GM23338 (cell line): Measurements from ENCODE around the gene OR6B2. TPM values are rescaled to one million over a fixed set of nuclear protein-coding genes. Genes with fewer than 3 reads are reported as not detected.

Experiments used
- ATAC-seq: fragments of 200-7000 bp; cut with Tn5 transposase; 3 replicates; pipeline ENCODE4 v1.9.1; 2020
- DNase-seq: peaks from one replicate; pipeline ENCODE4 v3.0.0-alpha.2; 2015; ENCODE audit warnings: low spot score
- H2AFZ ChIP-seq: fragments of 200-600 bp; sonication (generic); 2 replicates; pipeline ENCODE4 v1.8.0; 2016; ENCODE audit warnings: antibody characterized with exemption, mild to moderate bottlenecking, moderate library complexity
- H3F3A ChIP-seq: fragments of 200-600 bp; sonication (generic); replicated peaks from 2 replicates; pipeline ENCODE4 v1.8.0; 2017; ENCODE audit warnings: antibody characterized with exemption, mixed run types, low read depth
- H3K27ac ChIP-seq: fragments of 200-600 bp; sonication (generic); 2 replicates; pipeline ENCODE4 v1.6.1; 2016; ENCODE audit warnings: low read depth
- H3K27me3 ChIP-seq: fragments of 200-600 bp; sonication (generic); 2 replicates; pipeline ENCODE4 v1.8.0; 2016; ENCODE audit warnings: mild to moderate bottlenecking, mixed run types, moderate library complexity; ENCODE audit not compliant: insufficient read depth
- H3K36me3 ChIP-seq: fragments of 200-600 bp; sonication (generic); 2 replicates; pipeline ENCODE4 v1.8.0; 2016; ENCODE audit warnings: mild to moderate bottlenecking; ENCODE audit not compliant: insufficient read depth
- H3K4me1 ChIP-seq: fragments of 200-600 bp; sonication (generic); 2 replicates; pipeline ENCODE4 v1.8.0; 2016; ENCODE audit warnings: mild to moderate bottlenecking, moderate library complexity; ENCODE audit not compliant: insufficient read depth
- H3K4me2 ChIP-seq: fragments of 200-600 bp; sonication (generic); 2 replicates; pipeline ENCODE4 v1.7.1; 2017; ENCODE audit warnings: mixed run types
- H3K4me3 ChIP-seq: fragments of 200-600 bp; sonication (generic); 2 replicates; pipeline ENCODE4 v1.6.1; 2016; ENCODE audit warnings: mixed run types
- H3K79me2 ChIP-seq: fragments of 200-600 bp; sonication (generic); replicated peaks from 2 replicates; pipeline ENCODE4 v1.8.0; 2017; ENCODE audit warnings: mild to moderate bottlenecking; ENCODE audit not compliant: insufficient read depth
- H3K9me2 ChIP-seq: fragments of 200-600 bp; sonication (generic); 2 replicates; pipeline ENCODE4 v1.8.0; 2017; ENCODE audit not compliant: insufficient read depth
- H4K20me1 ChIP-seq: fragments of 200-600 bp; sonication (generic); replicated peaks from 2 replicates; pipeline ENCODE4 v1.8.0; 2017; ENCODE audit warnings: mild to moderate bottlenecking; ENCODE audit not compliant: insufficient read depth
- H3K27ac Mint-ChIP-seq: 2 replicates; pipeline ENCODE4 v1.8.0; 2020; ENCODE audit warnings: inconsistent platforms, mild to moderate bottlenecking, moderate library complexity, mixed read lengths
- H3K27me3 Mint-ChIP-seq: 3 replicates; pipeline ENCODE4 v1.8.0; 2022; ENCODE audit warnings: low read depth, mild to moderate bottlenecking, moderate library complexity, mixed read lengths, inconsistent platforms; ENCODE audit not compliant: insufficient read depth, poor library complexity
- H3K36me3 Mint-ChIP-seq: 3 replicates; pipeline ENCODE4 v1.8.0; 2021; ENCODE audit warnings: low read depth, mild to moderate bottlenecking, inconsistent platforms, moderate library complexity, mixed read lengths
- H3K4me1 Mint-ChIP-seq: 3 replicates; pipeline ENCODE4 v1.8.0; 2020; ENCODE audit warnings: mild to moderate bottlenecking, inconsistent platforms, mixed read lengths
- H3K4me3 Mint-ChIP-seq: 3 replicates; pipeline ENCODE4 v1.8.0; 2021; ENCODE audit warnings: moderate library complexity, mild to moderate bottlenecking, inconsistent platforms, mixed read lengths
- H3K9me3 Mint-ChIP-seq: 3 replicates; pipeline ENCODE4 v1.8.0; 2020; ENCODE audit warnings: moderate library complexity, mild to moderate bottlenecking, inconsistent platforms, mixed read lengths
- CTCF ChIP-seq, 2 experiments: fragments of 200-600 bp in 1 of 2; sonication (generic) in 1 of 2; conservative IDR thresholded peaks; 2 replicates each; pipeline versions ENCODE4 v1.5.1 to v1.6.1; 2016 to 2017; ENCODE audit warnings: antibody characterized with exemption in 2 of 2, low read depth in 2 of 2, mild to moderate bottlenecking in 2 of 2, moderate library complexity in 1 of 2
- EZH2 ChIP-seq: fragments of 200-600 bp; sonication (generic); IDR thresholded peaks from one replicate; pipeline ENCODE4 v1.8.0; 2017; ENCODE audit warnings: antibody characterized with exemption, mild to moderate bottlenecking, low read depth; ENCODE audit not compliant: unreplicated experiment
- EZH2phosphoT487 ChIP-seq: fragments of 200-600 bp; sonication (generic); IDR thresholded peaks from one replicate; pipeline ENCODE4 v1.8.1; 2018; ENCODE audit warnings: antibody characterized with exemption; ENCODE audit not compliant: unreplicated experiment
- JUNB ChIP-seq: IDR thresholded peaks from one replicate; pipeline ENCODE4 v1.6.1; 2016; ENCODE audit warnings: antibody characterized with exemption; ENCODE audit not compliant: unreplicated experiment
- NANOG ChIP-seq: IDR thresholded peaks from 2 replicates; pipeline ENCODE4 v1.6.1; 2016; ENCODE audit warnings: antibody characterized with exemption, borderline replicate concordance
- REST ChIP-seq: IDR thresholded peaks from one replicate; pipeline ENCODE4 v1.6.1; 2018; ENCODE audit warnings: antibody characterized with exemption; ENCODE audit not compliant: unreplicated experiment
- STAT1 ChIP-seq: IDR thresholded peaks from one replicate; pipeline ENCODE4 v1.6.1; 2016; ENCODE audit warnings: antibody characterized with exemption; ENCODE audit not compliant: unreplicated experiment
- ZNF114 ChIP-seq: fragments of 250-450 bp; sonication (Bioruptor Pico); IDR thresholded peaks from 2 replicates; pipeline ENCODE4 v1.5.0; 2020; ENCODE audit warnings: mild to moderate bottlenecking, moderate library complexity
- ZNF462 ChIP-seq: fragments of 250-450 bp; sonication (Bioruptor Pico); IDR thresholded peaks from 2 replicates; pipeline ENCODE4 v1.5.0; 2020; ENCODE audit warnings: mild to moderate bottlenecking, moderate library complexity
- polyA plus RNA-seq: library from polyadenylated mRNA; unstranded; fragments of >200 nt; fragmentation: Nextera tagmentation; extraction: Ambion mirVana; gene quantifications from 2 replicates; pipeline ENCODE4 v1.2.1, GENCODE V29; 2016
- total RNA-seq: library from RNA; depleted of rRNA; stranded (reverse); fragments of >200 nt; shearing (Covaris generic); gene quantifications from 2 replicates; pipeline ENCODE4 v1.2.3, GENCODE V29; 2014

The OR6B2 gene
- total and polyA plus RNA-seq, 2 experiments from 2014 or later: not detected

- Histone ChIP-seq H3F3A (no peaks in the 10 kb centered on the region), H3K4me3 (no peak overlapping the region), H3K36me3 (peaks cover 29% of the 10 kb centered on the region; the same call in 1 of the 2 replicates), H3K27me3 (no peaks in the 10 kb centered on the region), H2AFZ (no peak overlapping the region), H3K27ac (no peak overlapping the region), H3K9me2 (no peaks in the 10 kb centered on the region), H3K4me2 (no peak overlapping the region), H3K4me1 (no peaks in the 10 kb centered on the region), H4K20me1 (peaks cover 5% of the 10 kb centered on the region; the same call in 1 of the 2 replicates), H3K79me2 (no peaks in the 10 kb centered on the region)
- Mint-ChIP-seq H3K4me3 (no peak overlapping the region), H3K27me3 (no peaks in the 10 kb centered on the region), H3K4me1 (peaks cover 4% of the 10 kb centered on the region; the same call in 2 of the 3 replicates), H3K36me3 (peaks cover 60% of the 10 kb centered on the region), H3K9me3 (no peaks in the 10 kb centered on the region), H3K27ac (no peak overlapping the region)
- ATAC-seq: no peak
- TF ChIP-seq NANOG (no peak), EZH2 (no peak), CTCF (conservative IDR thresholded peaks at IDR 0.05; ENCODE audit: low read depth in 2 of 2) (no peak), EZH2phosphoT487 (no peak), ZNF462 (CRISPR knock-in tag) (no peak), JUNB (no peak), REST (no peak), STAT1 (no peak), ZNF114 (CRISPR knock-in tag) (no peak)
- no peak for DNase-seq
These were observed 27.2 kb downstream of the OR6B2 start for GRCh38 chr2:240002983-240003382.
